Esophagus (tissue), 2 donors: Measurements from ENCODE around the gene PYY. TPM values are rescaled to one million over a fixed set of nuclear protein-coding genes. Genes with fewer than 3 reads are reported as not detected.
A peak's percentile ranks its signal among the peaks of the same experiment; 100 is the strongest.

Source experiments
- H3K27ac ChIP-seq, 2 donors: one replicate each; pipeline ENCODE4 v1.5.1; 2013; ENCODE audit warnings: low read depth in 2 of 2, mild to moderate bottlenecking in 2 of 2, inconsistent platforms in 1 of 2, low read length in 1 of 2, moderate library complexity in 1 of 2
- H3K27me3 ChIP-seq, 2 donors: one replicate each; pipeline ENCODE4 v1.6.1; 2013; ENCODE audit warnings: low read length in 2 of 2, control low read depth in 1 of 2, mild to moderate bottlenecking in 1 of 2; ENCODE audit not compliant: insufficient read depth in 2 of 2, control insufficient read depth in 1 of 2
- H3K36me3 ChIP-seq, 2 donors: one replicate each; pipeline ENCODE4 v1.6.1; 2013; ENCODE audit warnings: low read length in 1 of 2; ENCODE audit not compliant: control insufficient read depth in 2 of 2, insufficient read depth in 2 of 2
- H3K4me1 ChIP-seq, 2 donors: one replicate each; pipeline ENCODE4 v1.6.1; 2013; ENCODE audit warnings: low read length in 1 of 2; ENCODE audit not compliant: control insufficient read depth in 2 of 2, insufficient read depth in 2 of 2
- H3K4me3 ChIP-seq, 2 donors: one replicate each; pipeline ENCODE4 v1.5.1; 2013; ENCODE audit warnings: low read length in 2 of 2, mild to moderate bottlenecking in 2 of 2, low read depth in 1 of 2, moderate library complexity in 1 of 2
- H3K9me3 ChIP-seq, 2 donors: one replicate each; pipeline ENCODE4 v1.6.1; 2013; ENCODE audit warnings: mild to moderate bottlenecking in 2 of 2, low read depth in 1 of 2, low read length in 1 of 2, moderate library complexity in 1 of 2; ENCODE audit not compliant: control insufficient read depth in 2 of 2, insufficient read depth in 1 of 2
- WGBS, 2 donors: extraction: QIAGEN DNeasy Blood & Tissue Kit; methylation state at CpG; one replicate each; pipeline ENCODE4 v1.1.7; 2013; 5-methylcytosine and 5-hydroxymethylcytosine counted together
- polyA plus RNA-seq, 2 donors: library from polyadenylated mRNA; stranded (reverse); fragments of 200-250 nt; gene quantifications; one replicate each; pipeline ENCODE4 v1.2.3, GENCODE V29; 2013
- donor health status: healthy with polysubstance abuse.
- donor health status: Bipolar disorder and iron deficiency.

Gene PYY
- polyA plus RNA-seq, 2 donors, result not detected

GRCh38 chr17:43994272-43995149 is 40.8 kb upstream of the PYY start:
- WGBS, 2 donors, result 8% methylated on average over 52 of the region's 52 CpGs
- H3K4me3 ChIP-seq, result no peak overlapping the region
- H3K27ac ChIP-seq, result no peak overlapping the region
- no peaks in the 10 kb centered on the region for H3K27me3 ChIP-seq
- no peaks in the 10 kb centered on the region for H3K36me3 ChIP-seq
- H3K4me1 ChIP-seq, result no peaks in the 10 kb centered on the region
- H3K9me3 ChIP-seq, result no peaks in the 10 kb centered on the region

- no peaks in the 10 kb centered on the region for H3K36me3 ChIP-seq
- H3K9me3 ChIP-seq, result no peaks in the 10 kb centered on the region
- H3K4me1 ChIP-seq, result no peaks in the 10 kb centered on the region
- H3K27me3 ChIP-seq, result no peaks in the 10 kb centered on the region
- H3K27ac ChIP-seq, result no peak overlapping the region
- H3K4me3 ChIP-seq, result no peak overlapping the region
- WGBS, 2 donors, result 93 to 96% methylated on average over 14 of the region's 14 CpGs
Measured at GRCh38 chr17:43992641-43993040, 38.9 kb upstream of the PYY start.

- 89 to 91% methylated on average over 9 of the region's 9 CpGs for WGBS, 2 donors
- H3K27me3 ChIP-seq, result peaks cover 0 to 4% of the 10 kb centered on the region in 2 donors
- H3K4me3 ChIP-seq, result no peak overlapping the region
- H3K27ac ChIP-seq, result no peak overlapping the region
- H3K4me1 ChIP-seq, result peaks cover 5% of the 10 kb centered on the region in 2 donors
- no peaks in the 10 kb centered on the region for H3K9me3 ChIP-seq
- no peaks in the 10 kb centered on the region for H3K36me3 ChIP-seq
Measured at GRCh38 chr17:43988301-43988700, 34.6 kb upstream of the PYY start.

- H3K27me3 ChIP-seq, result peaks cover 0 to 5% of the 10 kb centered on the region in 2 donors
- H3K4me1 ChIP-seq, result peaks cover 5 to 7% of the 10 kb centered on the region in 2 donors
- 64 to 70% methylated on average over 12 of the region's 12 CpGs for WGBS, 2 donors
- H3K36me3 ChIP-seq, result no peaks in the 10 kb centered on the region
- H3K9me3 ChIP-seq, result no peaks in the 10 kb centered on the region
- H3K4me3 ChIP-seq, result no peak overlapping the region
- no peak overlapping the region for H3K27ac ChIP-seq
Measured at GRCh38 chr17:43987131-43988021, 33.6 kb upstream of the PYY start.

GRCh38 chr17:43986225-43986981 is 32.7 kb upstream of the PYY start:
- Histone ChIP-seq H3K9me3 (no peaks in the 10 kb centered on the region), H3K36me3 (no peaks in the 10 kb centered on the region), H3K27me3 (peaks cover 0 to 5% of the 10 kb centered on the region in 2 donors), H3K4me1 (peaks cover 5 to 7% of the 10 kb centered on the region in 2 donors), H3K4me3 (no peak overlapping the region), H3K27ac (no peak overlapping the region)
- WGBS, 2 donors, result 87 to 89% methylated on average over 7 of the region's 7 CpGs

DNA sequence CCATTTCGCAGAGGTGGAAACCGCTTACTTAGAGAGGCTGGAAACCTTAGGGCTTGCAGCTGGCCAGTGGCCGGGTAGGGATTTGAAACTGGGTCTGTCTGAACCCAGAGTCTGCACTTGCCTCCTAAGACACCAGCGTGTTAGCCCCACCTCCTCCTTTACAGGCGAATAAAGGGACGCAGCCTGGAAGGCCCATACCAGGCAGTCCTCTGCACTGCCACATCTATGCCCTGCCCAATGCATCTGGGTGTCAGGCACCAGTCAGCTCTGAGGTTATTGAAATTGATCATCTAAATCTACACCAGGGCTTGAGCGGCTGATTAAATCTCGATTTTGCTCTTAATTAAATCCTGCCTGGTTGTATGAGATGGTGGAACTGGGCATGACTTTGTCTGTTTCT is 30.8 kb upstream of the PYY start:
- WGBS, 2 donors, result 82 to 89% methylated on average over 8 of the region's 8 CpGs
- H3K9me3 ChIP-seq, result no peaks in the 10 kb centered on the region
- H3K36me3 ChIP-seq, result no peaks in the 10 kb centered on the region
- H3K4me1 ChIP-seq, result peaks cover 5 to 7% of the 10 kb centered on the region in 2 donors
- peak overlapping the region in 1 of 2 donors; percentile 34 for H3K4me3 ChIP-seq
- H3K27ac ChIP-seq, result no peak overlapping the region
- peaks cover 0 to 5% of the 10 kb centered on the region in 2 donors for H3K27me3 ChIP-seq

- 3 to 4% methylated on average over 75 to 78 of the region's 78 CpGs for WGBS, 2 donors
- no peaks in the 10 kb centered on the region for H3K36me3 ChIP-seq
- peak overlapping the region in 1 of 2 donors; percentile 34 for H3K4me3 ChIP-seq
- H3K27ac ChIP-seq, result no peak overlapping the region
- peaks cover 5 to 7% of the 10 kb centered on the region in 2 donors for H3K4me1 ChIP-seq
- H3K27me3 ChIP-seq, result peaks cover 0 to 5% of the 10 kb centered on the region in 2 donors
- no peaks in the 10 kb centered on the region for H3K9me3 ChIP-seq
Measured at GRCh38 chr17:43983515-43984411, 30.0 kb upstream of the PYY start.

GRCh38 chr17:43983196-43983514 is 29.4 kb upstream of the PYY start:
- H3K27me3 ChIP-seq, result peaks cover 0 to 5% of the 10 kb centered on the region in 2 donors
- H3K36me3 ChIP-seq, result no peaks in the 10 kb centered on the region
- no peak overlapping the region for H3K27ac ChIP-seq
- no peaks in the 10 kb centered on the region for H3K9me3 ChIP-seq
- H3K4me1 ChIP-seq, result peaks cover 5 to 7% of the 10 kb centered on the region in 2 donors
- no peak overlapping the region for H3K4me3 ChIP-seq
- WGBS, 2 donors, result 26 to 27% methylated on average over 5 of the region's 5 CpGs
